Mesenchymal stem cell (in vitro differentiated cells and primary cell): Measurements from ENCODE around the gene NR2F2.
A peak's percentile ranks its signal among the peaks of the same experiment; 100 is the strongest.

Experiments
- DNase-seq: peaks from one replicate; pipeline ENCODE4 v3.0.0-alpha.2; 2013
- H2AFZ ChIP-seq: one replicate; pipeline ENCODE4 v1.6.1; 2013; ENCODE audit warnings: low read depth, mild to moderate bottlenecking, control low read depth, inconsistent platforms, low read length, moderate library complexity
- H2AK5ac ChIP-seq: 2 replicates; pipeline ENCODE4 v1.6.1; 2013; ENCODE audit warnings: low read length, moderate library complexity, mild to moderate bottlenecking, inconsistent platforms; ENCODE audit not compliant: severe bottlenecking
- H2BK120ac ChIP-seq: one replicate; pipeline ENCODE4 v1.6.1; 2013; ENCODE audit warnings: low read depth, mild to moderate bottlenecking, inconsistent platforms, low read length, moderate library complexity
- H2BK12ac ChIP-seq, 2 experiments: one replicate each; pipeline ENCODE4 v1.6.1; 2013; ENCODE audit warnings: inconsistent platforms in 2 of 2, low read length in 2 of 2, mild to moderate bottlenecking in 2 of 2, moderate library complexity in 2 of 2, control low read depth in 1 of 2
- H2BK15ac ChIP-seq: one replicate; pipeline ENCODE4 v1.6.1; 2013; ENCODE audit warnings: mild to moderate bottlenecking, low read depth, inconsistent platforms; ENCODE audit not compliant: poor library complexity, severe bottlenecking
- H2BK5ac ChIP-seq: 2 replicates; pipeline ENCODE4 v1.6.1; 2013; ENCODE audit warnings: low read depth, mild to moderate bottlenecking, low read length, control low read depth, inconsistent platforms; ENCODE audit not compliant: poor library complexity, severe bottlenecking
- H3K14ac ChIP-seq, 2 experiments: one replicate each; pipeline ENCODE4 v1.6.1; 2013; ENCODE audit warnings: inconsistent platforms in 2 of 2, low read length in 2 of 2, control low read depth in 1 of 2, mild to moderate bottlenecking in 1 of 2, moderate library complexity in 1 of 2
- H3K18ac ChIP-seq, 2 experiments: one replicate each; pipeline ENCODE4 v1.6.1; 2013; ENCODE audit warnings: inconsistent platforms in 2 of 2, low read length in 2 of 2, control low read depth in 1 of 2, low read depth in 1 of 2, mild to moderate bottlenecking in 1 of 2
- H3K23ac ChIP-seq, 2 experiments: one replicate each; pipeline ENCODE4 v1.6.1; 2013; ENCODE audit warnings: inconsistent platforms in 2 of 2, low read length in 2 of 2, mild to moderate bottlenecking in 2 of 2, moderate library complexity in 2 of 2, control low read depth in 1 of 2
- H3K27ac ChIP-seq: 2 replicates; pipeline ENCODE4 v1.5.1; 2013; ENCODE audit warnings: mild to moderate bottlenecking, moderate library complexity, low read length, control low read depth, inconsistent platforms; ENCODE audit not compliant: poor library complexity, severe bottlenecking
- H3K27me3 ChIP-seq, 2 experiments: 2 replicates each; pipeline versions ENCODE4 v1.6.1 to v1.7.0; 2013; ENCODE audit warnings: low read length in 2 of 2, mild to moderate bottlenecking in 2 of 2, moderate library complexity in 2 of 2, control low read depth in 1 of 2, inconsistent platforms in 1 of 2; ENCODE audit not compliant: control insufficient read depth in 1 of 2, insufficient read depth in 1 of 2
- H3K36me3 ChIP-seq, 2 experiments: 2 replicates each; pipeline versions ENCODE4 v1.6.1 to v1.7.0; 2013; ENCODE audit warnings: low read length in 2 of 2, control low read depth in 1 of 2, inconsistent platforms in 1 of 2, low read depth in 1 of 2, mild to moderate bottlenecking in 1 of 2; ENCODE audit not compliant: insufficient read depth in 2 of 2, control insufficient read depth in 1 of 2
- H3K4ac ChIP-seq, 2 experiments: one replicate each; pipeline ENCODE4 v1.6.1; 2013; ENCODE audit warnings: inconsistent platforms in 2 of 2, low read length in 2 of 2, mild to moderate bottlenecking in 2 of 2, moderate library complexity in 2 of 2, control low read depth in 1 of 2, low read depth in 1 of 2
- H3K4me1 ChIP-seq: 2 replicates; pipeline ENCODE4 v1.6.1; 2013; ENCODE audit warnings: low read depth, low read length, control low read depth; ENCODE audit not compliant: control insufficient read depth, insufficient read depth
- H3K4me2 ChIP-seq: 2 replicates; pipeline ENCODE4 v1.6.1; 2013; ENCODE audit warnings: low read length, mild to moderate bottlenecking, inconsistent platforms; ENCODE audit not compliant: poor library complexity, severe bottlenecking
- H3K4me3 ChIP-seq, 2 experiments: 2 replicates each; pipeline versions ENCODE4 v1.5.1 to v1.7.0; 2013; ENCODE audit warnings: low read length in 2 of 2, mild to moderate bottlenecking in 2 of 2, control low read depth in 1 of 2, low read depth in 1 of 2; ENCODE audit not compliant: insufficient read depth in 1 of 2
- H3K79me1 ChIP-seq: replicated peaks from 2 replicates; pipeline ENCODE4 v1.6.1; 2013; ENCODE audit warnings: mild to moderate bottlenecking, control low read depth, low read length, inconsistent platforms; ENCODE audit not compliant: poor library complexity, severe bottlenecking
- H3K9ac ChIP-seq: 2 replicates; pipeline ENCODE4 v1.7.0; 2013; ENCODE audit warnings: mild to moderate bottlenecking, low read length, moderate library complexity
- H3K9me3 ChIP-seq: 2 replicates; pipeline ENCODE4 v1.7.0; 2013; ENCODE audit warnings: mild to moderate bottlenecking, low read length; ENCODE audit not compliant: control insufficient read depth
- H4K8ac ChIP-seq: one replicate; pipeline ENCODE4 v1.6.1; 2013; ENCODE audit warnings: inconsistent platforms, mild to moderate bottlenecking, low read length, moderate library complexity
- H4K91ac ChIP-seq: one replicate; pipeline ENCODE4 v1.6.1; 2013; ENCODE audit warnings: mild to moderate bottlenecking, low read length, inconsistent platforms
- WGBS: methylation state at CpG from one replicate; pipeline ENCODE4 v1.1.7; 2013; ENCODE audit warnings: mixed read lengths; 5-methylcytosine and 5-hydroxymethylcytosine counted together

NR2F2 gene

DNA sequence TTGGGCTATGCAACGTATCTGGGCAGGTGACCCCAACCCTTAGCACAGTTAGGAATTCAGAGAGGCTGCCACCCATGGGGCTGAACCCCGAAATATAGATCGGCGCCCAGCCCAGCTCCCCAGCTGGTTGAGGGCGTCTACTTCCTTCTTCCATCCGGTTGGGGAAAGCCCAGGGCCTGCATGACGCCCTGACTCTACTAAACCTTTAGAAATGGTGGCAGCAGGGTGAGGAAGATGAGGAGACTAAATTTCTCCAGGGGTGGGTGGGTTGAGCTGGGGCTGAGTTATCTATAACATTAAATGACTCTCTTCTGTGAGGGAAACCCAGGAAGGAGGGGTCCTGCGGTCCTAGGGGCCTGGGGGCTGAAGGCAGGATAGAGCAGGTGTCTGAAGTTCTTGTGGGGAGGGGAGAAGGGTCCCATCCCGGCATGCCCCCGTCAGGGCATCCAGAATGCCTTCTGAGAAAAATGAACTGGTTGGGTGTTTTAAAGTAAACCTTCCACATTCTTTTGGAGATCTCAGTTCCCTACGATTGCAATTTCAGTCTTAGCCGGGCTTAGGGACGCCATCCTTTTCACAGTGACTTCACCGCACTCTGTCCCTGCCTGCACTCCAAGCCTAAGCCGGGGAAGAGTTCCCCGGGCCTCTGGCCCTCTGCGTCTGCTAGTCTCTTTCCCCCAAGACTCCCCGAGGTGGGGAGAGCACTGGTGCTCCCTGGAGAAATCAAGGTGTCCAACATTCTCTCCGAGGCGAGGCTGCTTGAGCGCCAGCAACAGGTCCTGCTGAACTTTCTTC lies 28.5 kb downstream of the NR2F2 start:
- Histone ChIP-seq H4K91ac (peak overlapping the region; percentile 3), H2BK120ac (no peak overlapping the region), H3K14ac (no peak overlapping the region), H3K9me3 (no peaks in the 10 kb centered on the region), H3K27ac (no peak overlapping the region), H3K4ac (no peak overlapping the region), H3K36me3 (no peaks in the 10 kb centered on the region), H3K4me1 (peaks cover 52% of the 10 kb centered on the region), H2AFZ (no peak overlapping the region), H2BK15ac (no peak overlapping the region), H3K4me2 (no peak overlapping the region), H4K8ac (no peak overlapping the region), H3K27me3 (peaks cover 0 to 54% of the 10 kb centered on the region in 2 experiments), H3K23ac (peak overlapping the region in 1 of 2 experiments; percentile 77), H3K18ac (peak overlapping the region; percentile 39 to 75), H3K79me1 (peaks cover 32% of the 10 kb centered on the region), H2BK5ac (no peak overlapping the region), H2AK5ac (no peak overlapping the region), H3K4me3 (peak overlapping the region in 1 of 2 experiments; percentile 79), H2BK12ac (peak overlapping the region in 1 of 2 experiments; percentile 55), H3K9ac (peak overlapping the region; percentile 88)
- DNase-seq = peak; percentile 34
- WGBS = 21% methylated on average over 21 of the region's 21 CpGs

GRCh38 chr15:96359616-96360521 lies 29.4 kb downstream of the NR2F2 start:
- WGBS = under 1% methylated on average over 52 of the region's 57 CpGs
- Histone ChIP-seq H3K9me3 (no peaks in the 10 kb centered on the region), H2BK120ac (peak overlapping the region; percentile 71), H3K4me1 (peaks cover 51% of the 10 kb centered on the region), H3K36me3 (no peaks in the 10 kb centered on the region), H3K27ac (no peak overlapping the region), H3K79me1 (peaks cover 34% of the 10 kb centered on the region), H2BK15ac (peak overlapping the region; percentile 68), H3K9ac (peak overlapping the region; percentile 88), H3K4me3 (peak overlapping the region; percentile 59 to 79), H2BK12ac (peak overlapping the region; percentile 21 to 83), H3K27me3 (peaks cover 0 to 62% of the 10 kb centered on the region in 2 experiments), H4K91ac (peak overlapping the region; percentile 70), H3K4me2 (peak overlapping the region; percentile 96), H3K23ac (peak overlapping the region in 1 of 2 experiments; percentile 93), H2AK5ac (no peak overlapping the region), H4K8ac (peak overlapping the region; percentile 98), H3K18ac (peak overlapping the region; percentile 79 to 94), H2BK5ac (no peak overlapping the region), H3K14ac (peak overlapping the region in 1 of 2 experiments; percentile 89), H2AFZ (peak overlapping the region; percentile 10), H3K4ac (peak overlapping the region; percentile 62 to 81)
- peak; percentile 76 for DNase-seq

DNA sequence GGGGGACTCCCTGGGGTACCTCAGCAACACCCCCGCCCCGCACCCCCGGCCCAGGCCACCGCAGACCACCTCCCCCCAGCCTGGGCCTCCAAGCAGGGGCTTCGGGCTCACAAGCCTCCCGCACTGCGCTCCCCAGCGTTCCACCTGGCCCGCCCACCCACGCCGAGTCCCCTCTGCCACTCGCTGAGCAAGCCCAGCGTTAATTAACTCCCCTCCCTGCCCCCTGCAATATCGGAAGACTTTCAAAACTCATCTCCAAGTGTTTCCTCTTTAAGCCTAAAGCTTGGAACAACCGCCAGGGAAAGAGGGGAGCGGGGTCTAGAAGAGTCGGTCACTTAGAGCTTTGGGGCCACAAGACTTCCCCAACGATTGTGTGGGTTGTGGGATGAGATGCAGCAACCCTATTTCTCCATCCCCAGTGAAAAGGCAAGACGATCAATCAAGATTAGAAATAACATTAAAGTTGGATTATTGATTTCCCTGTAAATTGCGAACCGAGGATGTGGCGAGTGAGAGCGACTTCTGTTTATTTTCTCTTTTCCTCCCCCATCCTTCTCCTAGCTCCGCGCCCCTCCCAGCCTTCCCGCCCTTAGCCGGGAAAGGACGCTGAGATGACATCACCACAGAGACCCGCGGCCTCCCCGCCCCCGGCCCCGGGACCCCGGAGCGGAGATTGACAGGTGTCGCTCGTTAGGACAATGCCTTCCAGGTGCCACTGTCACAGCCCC lies 30.2 kb downstream of the NR2F2 start:
- Histone ChIP-seq H3K36me3 (no peaks in the 10 kb centered on the region), H3K79me1 (peaks cover 32% of the 10 kb centered on the region), H3K4me3 (peak overlapping the region in 1 of 2 experiments; percentile 51), H3K14ac (no peak overlapping the region), H3K9ac (peak overlapping the region; percentile 88), H2BK15ac (no peak overlapping the region), H2BK120ac (no peak overlapping the region), H3K27me3 (peaks cover 1 to 71% of the 10 kb centered on the region in 2 experiments), H3K4ac (peak overlapping the region in 1 of 2 experiments; percentile 35), H3K4me1 (peaks cover 49% of the 10 kb centered on the region), H3K9me3 (no peaks in the 10 kb centered on the region), H2AK5ac (no peak overlapping the region), H2BK12ac (peak overlapping the region in 1 of 2 experiments; percentile 37), H4K91ac (no peak overlapping the region), H3K18ac (peak overlapping the region; percentile 28 to 54), H3K23ac (peak overlapping the region in 1 of 2 experiments; percentile 76), H2BK5ac (no peak overlapping the region), H4K8ac (peak overlapping the region; percentile 75), H2AFZ (no peak overlapping the region), H3K27ac (no peak overlapping the region), H3K4me2 (peak overlapping the region; percentile 96)
- under 1% methylated on average over 34 of the region's 37 CpGs for WGBS
- DNase-seq = peak; percentile 29
